ENCODE results near the gene MAP3K3.

- TF ChIP-seq, protein P1, sequence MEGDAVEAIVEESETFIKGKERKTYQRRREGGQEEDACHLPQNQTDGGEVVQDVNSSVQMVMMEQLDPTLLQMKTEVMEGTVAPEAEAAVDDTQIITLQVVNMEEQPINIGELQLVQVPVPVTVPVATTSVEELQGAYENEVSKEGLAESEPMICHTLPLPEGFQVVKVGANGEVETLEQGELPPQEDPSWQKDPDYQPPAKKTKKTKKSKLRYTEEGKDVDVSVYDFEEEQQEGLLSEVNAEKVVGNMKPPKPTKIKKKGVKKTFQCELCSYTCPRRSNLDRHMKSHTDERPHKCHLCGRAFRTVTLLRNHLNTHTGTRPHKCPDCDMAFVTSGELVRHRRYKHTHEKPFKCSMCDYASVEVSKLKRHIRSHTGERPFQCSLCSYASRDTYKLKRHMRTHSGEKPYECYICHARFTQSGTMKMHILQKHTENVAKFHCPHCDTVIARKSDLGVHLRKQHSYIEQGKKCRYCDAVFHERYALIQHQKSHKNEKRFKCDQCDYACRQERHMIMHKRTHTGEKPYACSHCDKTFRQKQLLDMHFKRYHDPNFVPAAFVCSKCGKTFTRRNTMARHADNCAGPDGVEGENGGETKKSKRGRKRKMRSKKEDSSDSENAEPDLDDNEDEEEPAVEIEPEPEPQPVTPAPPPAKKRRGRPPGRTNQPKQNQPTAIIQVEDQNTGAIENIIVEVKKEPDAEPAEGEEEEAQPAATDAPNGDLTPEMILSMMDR (conservative IDR thresholded peaks at IDR 0.05), result no peak
- TF ChIP-seq EZH2 (IDR thresholded peaks at IDR 0.05; ENCODE audit: low read depth), result no peak
Measured at GRCh38 chr17:63649813-63650212, 27.6 kb downstream of the MAP3K3 start.
